K562 (cell line): Measurements from ENCODE around the gene KCTD17. TPM values are rescaled to one million over a fixed set of nuclear protein-coding genes. Genes with fewer than 3 reads are reported as not detected.

Experiments
- ATAC-seq: fragments of 200-7000 bp; cut with Tn5 transposase; 3 replicates; pipeline ENCODE4 v1.9.1; 2020; ENCODE audit warnings: moderate library complexity
- BruUV-seq: library from RNA; stranded (reverse); fragments of 400-500 nt; replicated peaks from 2 replicates; lab custom pipeline; 2021; lab: Mats Ljungman, UMichigan
- CTCF ChIA-PET: fragments of 300-600 bp; formaldehyde crosslinking; extraction: SDS; loops from one replicate; lab custom pipeline; 2021; ENCODE audit warnings: low intra/inter-chr PET ratio; lab: Yijun Ruan, JAX
- POLR2A ChIA-PET: fragments of 300-600, 350-650 bp; sonication (Branson Sonifier 250); formaldehyde crosslinking; extraction: SDS; loops from one replicate; lab custom pipeline; 2021; ENCODE audit warnings: antibody characterized with exemption, inconsistent platforms; lab: Yijun Ruan, JAX
- DNase-seq, 4 experiments: peaks; one replicate each; pipeline versions ENCODE4 v3.0.0 to v3.0.0-alpha.2; 2011 to 2018; ENCODE audit warnings: low spot score in 3 of 4, mixed read lengths in 3 of 4; ENCODE audit errors: extremely low read depth in 1 of 4
- FAIRE-seq: peaks from 2 replicates; lab custom pipeline; 2011; peaks lifted over from hg19 to GRCh38; lab: Jason Lieb, UNC
- H2AFZ ChIP-seq: 2 replicates; pipeline ENCODE4 v1.6.0; 2011; ENCODE audit warnings: low read depth, low read length, control low read depth, inconsistent platforms
- H3K27ac ChIP-seq: fragments of 200-600 bp; 3 replicates; pipeline ENCODE4 v1.8.0; 2011; ENCODE audit warnings: low read depth, mild to moderate bottlenecking, control low read depth, inconsistent platforms, low read length, moderate library complexity, mixed read lengths; ENCODE audit errors: extremely low read depth
- H3K27me3 ChIP-seq, 2 experiments: fragments of 300-600 bp in 1 of 2; 2 replicates in 1 of 2; 3 replicates in 1 of 2; pipeline versions ENCODE4 v1.6.0 to v1.8.0; 2011; ENCODE audit warnings: inconsistent platforms in 2 of 2, low read length in 2 of 2, mild to moderate bottlenecking in 1 of 2, mixed read lengths in 1 of 2, moderate library complexity in 1 of 2; ENCODE audit not compliant: control insufficient read depth in 2 of 2, insufficient read depth in 2 of 2
- H3K36me3 ChIP-seq: fragments of 300-600 bp; 3 replicates; pipeline ENCODE4 v1.8.0; 2011; ENCODE audit warnings: mild to moderate bottlenecking, low read length, inconsistent platforms; ENCODE audit not compliant: control insufficient read depth, insufficient read depth
- H3K4me1 ChIP-seq, 2 experiments: fragments of 200-600 bp in 1 of 2; replicated peaks in 1 of 2; 2 replicates in 1 of 2; 3 replicates in 1 of 2; pipeline versions ENCODE4 v1.5.1 to v1.8.0; 2011; ENCODE audit warnings: inconsistent platforms in 2 of 2, low read length in 2 of 2, mild to moderate bottlenecking in 1 of 2, mixed read lengths in 1 of 2, moderate library complexity in 1 of 2; ENCODE audit not compliant: control insufficient read depth in 2 of 2, insufficient read depth in 2 of 2
- H3K4me2 ChIP-seq: 2 replicates; pipeline ENCODE4 v1.6.1; 2011; ENCODE audit warnings: low read length, control low read depth, inconsistent platforms, mixed read lengths; ENCODE audit not compliant: insufficient read depth
- H3K4me3 ChIP-seq: fragments of 200-600 bp; sonication (generic), shearing (Covaris generic); 2 replicates; pipeline ENCODE4 v1.5.1; 2016; ENCODE audit warnings: control low read depth, inconsistent platforms
- H3K79me2 ChIP-seq: fragments of 200-600 bp; 3 replicates; pipeline ENCODE4 v1.8.0; 2011; ENCODE audit warnings: low read length, inconsistent platforms; ENCODE audit not compliant: control insufficient read depth, insufficient read depth
- H3K9ac ChIP-seq, 2 experiments: 2 replicates each; pipeline versions ENCODE4 v1.6.0 to v1.6.1; 2011; ENCODE audit warnings: low read depth in 2 of 2, low read length in 2 of 2, control low read depth in 1 of 2, inconsistent platforms in 1 of 2, mild to moderate bottlenecking in 1 of 2, mixed read lengths in 1 of 2; ENCODE audit not compliant: insufficient read depth in 1 of 2
- H3K9me1 ChIP-seq: one replicate; pipeline ENCODE4 v1.6.0; 2011; ENCODE audit warnings: inconsistent platforms, mild to moderate bottlenecking, low read length, moderate library complexity; ENCODE audit not compliant: control insufficient read depth, insufficient read depth
- H3K9me3 ChIP-seq: replicated peaks from 2 replicates; pipeline ENCODE4 v1.5.1; 2011; ENCODE audit warnings: low read depth, low read length, inconsistent platforms; ENCODE audit not compliant: control insufficient read depth, insufficient read depth
- H4K20me1 ChIP-seq: replicated peaks from 2 replicates; pipeline ENCODE4 v1.6.1; 2011; ENCODE audit warnings: low read length, inconsistent platforms, mixed read lengths; ENCODE audit not compliant: control insufficient read depth, insufficient read depth
- CAMTA2 ChIP-seq: fragments of 250-450 bp; sonication (Bioruptor Pico); conservative IDR thresholded peaks from 2 replicates; pipeline ENCODE4 v1.5.1; 2022
- IRF1 ChIP-seq: sonication (generic); formaldehyde crosslinking; IDR thresholded peaks from 2 replicates; pipeline ENCODE4 v1.8.0; 2022; ENCODE audit warnings: missing genetic modification reagents, mild to moderate bottlenecking, borderline replicate concordance
- NFYB ChIP-seq: IDR thresholded peaks from 2 replicates; pipeline ENCODE4 v1.6.1; 2011; ENCODE audit warnings: mild to moderate bottlenecking, moderate library complexity; ENCODE audit not compliant: insufficient read length; ENCODE audit errors: extremely low read depth
- ZFP36 ChIP-seq: fragments of 150-350 bp; IDR thresholded peaks from 2 replicates; pipeline ENCODE4 v1.6.1; 2018; ENCODE audit warnings: low read length, low read depth; ENCODE audit not compliant: partially characterized antibody
- WGBS: fragments of 100-300 bp; shearing (Covaris generic); methylation state at CpG from one replicate; pipeline ENCODE4 v1.1.6; 2016; ENCODE audit warnings: low coverage, mixed read lengths; ENCODE audit not compliant: insufficient coverage; ENCODE audit errors: missing lambda C conversion rate; 5-methylcytosine and 5-hydroxymethylcytosine counted together
- in situ Hi-C: fragments of 300-500 bp; cut with MboI; formaldehyde crosslinking; loops from 4 replicates; pipeline ENCODE4 v1.15.0; 2018; ENCODE audit warnings: inconsistent platforms, mixed read lengths
- intact Hi-C: fragments of 100-400 bp; cut with micrococcal nuclease; formaldehyde crosslinking; loops from 2 replicates; pipeline ENCODE4 v1.14.2; 2022
- polyA plus RNA-seq, 8 experiments: library from polyadenylated mRNA; depleted of rRNA in 4 of 8; stranded (reverse) in 5 of 8; unstranded in 3 of 8; fragments of >200 nt; fragmentation: Nextera tagmentation in 2 of 8; fragmentation: Illumina TruSeq in 1 of 8; extraction: Ambion mirVana in 2 of 8; extraction: Trizol in 1 of 8; gene quantifications; 2 replicates each; pipeline versions ENCODE4 v1.2.1 to v1.2.3, GENCODE V29; 2011 to 2014; ENCODE audit warnings: inconsistent platforms in 1 of 8, missing spikeins in 1 of 8
- total RNA-seq, 7 experiments: library from RNA; depleted of rRNA in 6 of 7; stranded (reverse); fragments of >200 nt in 6 of 7; fragmentation: Illumina TruSeq in 2 of 7; extraction: Trizol in 2 of 7; gene quantifications; 2 replicates each; pipeline versions ENCODE4 v1.2.1 to v1.2.3, GENCODE V29; 2011 to 2021; ENCODE audit warnings: low replicate concordance in 1 of 7

KCTD17 gene
- total and polyA plus RNA-seq, 9 of the 15 experiments (the other 6 are each of a cell fraction or from before 2014, with no cell fraction given) = 0.22 to 0.90 (median 0.49) TPM; not detected in 2

GRCh38 chr22:37061611-37062375 is 10.3 kb downstream of the KCTD17 start:
- POLR2A ChIA-PET = no interaction called here
- TF ChIP-seq NFYB (no peak), ZFP36 (peak; percentile 32), CAMTA2 (CRISPR knock-in tag) (no peak), IRF1 (CRISPR knock-in tag) (no peak)
- TF ChIP-seq, all 486 proteins: peak for 1
- no peaks in the 10 kb centered on the region for H3K79me2 ChIP-seq
- FAIRE-seq = no peak
- no peak overlapping the region for H3K27ac ChIP-seq
- intact Hi-C loops (no loop called here), in situ Hi-C loops (no loop called here)
- H3K9me1 ChIP-seq = no peaks in the 10 kb centered on the region
- no peaks in the 10 kb centered on the region for H3K9me3 ChIP-seq
- H3K27me3 ChIP-seq = peaks cover 4 to 74% of the 10 kb centered on the region in 2 experiments; a peak in 2 of 5 replicates
- no peak overlapping the region for H3K4me3 ChIP-seq
- CTCF ChIA-PET = no interaction called here
- no peak for DNase-seq
- no TSS peak for BruUV-seq
- ATAC-seq = no peak
- WGBS = 7% methylated on average over 8 of the region's 10 CpGs
- no peak overlapping the region for H2AFZ ChIP-seq
- no peaks in the 10 kb centered on the region; a peak in 1 of 5 replicates for H3K4me1 ChIP-seq
- no peak overlapping the region for H3K4me2 ChIP-seq
- H3K36me3 ChIP-seq = no peaks in the 10 kb centered on the region
- no peak overlapping the region for H3K9ac ChIP-seq
- no peaks in the 10 kb centered on the region; the same call in 1 of the 2 replicates for H4K20me1 ChIP-seq
